PFSK-1 (cell line): Measurements from ENCODE around the gene SAG.

Source experiments
- POLR2AphosphoS5 ChIP-seq: IDR thresholded peaks from 2 replicates; pipeline ENCODE4 v1.6.1; 2012; ENCODE audit warnings: low read depth, mild to moderate bottlenecking, control low read depth, low read length, moderate library complexity
- SIN3A ChIP-seq: IDR thresholded peaks from 2 replicates; pipeline ENCODE4 v1.6.1; 2012; ENCODE audit warnings: mild to moderate bottlenecking, low read length, moderate library complexity, borderline replicate concordance; ENCODE audit not compliant: insufficient read depth
- TAF1 ChIP-seq: IDR thresholded peaks from 2 replicates; pipeline ENCODE4 v1.6.1; 2012; ENCODE audit warnings: low read length, control low read depth, borderline replicate concordance; ENCODE audit not compliant: insufficient read depth
- TF ChIP-seq, protein P1 (sequence below), 2 experiments: IDR thresholded peaks; 2 replicates each; pipeline versions ENCODE4 v1.6.1 to v1.8.0; 2011 to 2012; ENCODE audit warnings: low read depth in 2 of 2, low read length in 2 of 2, control low read depth in 1 of 2, inconsistent platforms in 1 of 2, mild to moderate bottlenecking in 1 of 2, moderate library complexity in 1 of 2; ENCODE audit not compliant: insufficient read depth in 1 of 2

DNA sequence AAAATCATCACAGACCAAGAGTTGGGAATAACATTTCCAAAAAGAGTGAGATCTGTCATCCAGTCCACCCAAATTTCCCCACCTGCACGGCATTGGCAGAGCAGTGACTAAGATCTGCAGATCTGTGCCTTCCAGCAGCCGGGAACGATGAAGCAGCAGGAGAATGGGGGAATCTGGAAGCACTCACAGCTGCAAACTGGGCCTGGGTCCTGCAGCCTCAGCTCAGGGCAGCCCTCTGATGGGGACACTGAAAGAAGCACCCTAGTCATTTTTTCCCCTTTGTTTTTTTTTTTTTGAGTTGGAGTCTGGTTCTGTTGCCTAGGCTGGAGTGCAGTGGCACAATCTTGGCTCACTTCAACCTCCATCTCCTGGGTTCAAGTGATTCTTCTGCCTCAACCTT, 4.4 kb upstream of the SAG start:
- TF ChIP-seq SIN3A (no peak), POLR2AphosphoS5 (no peak), TAF1 (no peak)
- TF ChIP-seq, protein P1, sequence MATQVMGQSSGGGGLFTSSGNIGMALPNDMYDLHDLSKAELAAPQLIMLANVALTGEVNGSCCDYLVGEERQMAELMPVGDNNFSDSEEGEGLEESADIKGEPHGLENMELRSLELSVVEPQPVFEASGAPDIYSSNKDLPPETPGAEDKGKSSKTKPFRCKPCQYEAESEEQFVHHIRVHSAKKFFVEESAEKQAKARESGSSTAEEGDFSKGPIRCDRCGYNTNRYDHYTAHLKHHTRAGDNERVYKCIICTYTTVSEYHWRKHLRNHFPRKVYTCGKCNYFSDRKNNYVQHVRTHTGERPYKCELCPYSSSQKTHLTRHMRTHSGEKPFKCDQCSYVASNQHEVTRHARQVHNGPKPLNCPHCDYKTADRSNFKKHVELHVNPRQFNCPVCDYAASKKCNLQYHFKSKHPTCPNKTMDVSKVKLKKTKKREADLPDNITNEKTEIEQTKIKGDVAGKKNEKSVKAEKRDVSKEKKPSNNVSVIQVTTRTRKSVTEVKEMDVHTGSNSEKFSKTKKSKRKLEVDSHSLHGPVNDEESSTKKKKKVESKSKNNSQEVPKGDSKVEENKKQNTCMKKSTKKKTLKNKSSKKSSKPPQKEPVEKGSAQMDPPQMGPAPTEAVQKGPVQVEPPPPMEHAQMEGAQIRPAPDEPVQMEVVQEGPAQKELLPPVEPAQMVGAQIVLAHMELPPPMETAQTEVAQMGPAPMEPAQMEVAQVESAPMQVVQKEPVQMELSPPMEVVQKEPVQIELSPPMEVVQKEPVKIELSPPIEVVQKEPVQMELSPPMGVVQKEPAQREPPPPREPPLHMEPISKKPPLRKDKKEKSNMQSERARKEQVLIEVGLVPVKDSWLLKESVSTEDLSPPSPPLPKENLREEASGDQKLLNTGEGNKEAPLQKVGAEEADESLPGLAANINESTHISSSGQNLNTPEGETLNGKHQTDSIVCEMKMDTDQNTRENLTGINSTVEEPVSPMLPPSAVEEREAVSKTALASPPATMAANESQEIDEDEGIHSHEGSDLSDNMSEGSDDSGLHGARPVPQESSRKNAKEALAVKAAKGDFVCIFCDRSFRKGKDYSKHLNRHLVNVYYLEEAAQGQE (IDR thresholded peaks at IDR 0.05; ENCODE audit: insufficient read depth in 1 of 2, low read depth in 2 of 2, low read length in 2 of 2): no peak
